Anterior cingulate cortex (tissue), 58 donors: ENCODE measurements around the gene SLC7A6OS.
A peak's percentile ranks its signal among the peaks of the same experiment; 100 is the strongest.

Experiments used
- DNase-seq, 58 donors: peaks; one replicate each; lab custom pipeline; 2025; lab: John Stamatoyannopoulos, UW

Gene SLC7A6OS

GRCh38 chr16:68345351-68345810 lies 34.6 kb upstream of the SLC7A6OS start:
- no peak for DNase-seq

- DNase-seq, result peak in 1 of 58 donors; percentile 15
Observed at GRCh38 chr16:68344252-68344651, 33.5 kb upstream of the SLC7A6OS start.

- DNase-seq, result no peak
Observed at GRCh38 chr16:68343137-68343536, 32.4 kb upstream of the SLC7A6OS start.

GRCh38 chr16:68342620-68343019 lies 31.9 kb upstream of the SLC7A6OS start:
- no peak for DNase-seq

GRCh38 chr16:68339214-68339613 lies 28.5 kb upstream of the SLC7A6OS start:
- no peak for DNase-seq

- no peak for DNase-seq
Observed at GRCh38 chr16:68338326-68339119, 27.8 kb upstream of the SLC7A6OS start.

GRCh38 chr16:68335175-68335574 lies 24.4 kb upstream of the SLC7A6OS start:
- no peak for DNase-seq

GRCh38 chr16:68332411-68333121 lies 21.8 kb upstream of the SLC7A6OS start:
- peak in 16 of 58 donors; percentile 4 to 61 (median 26) for DNase-seq

GRCh38 chr16:68331879-68332410 lies 21.2 kb upstream of the SLC7A6OS start:
- no peak for DNase-seq

- DNase-seq, result no peak
Observed at GRCh38 chr16:68328860-68329390, 18.2 kb upstream of the SLC7A6OS start.

GRCh38 chr16:68328151-68328859 lies 17.6 kb upstream of the SLC7A6OS start:
- peak in 56 of 58 donors; percentile 3 to 86 (median 57) for DNase-seq

GRCh38 chr16:68324780-68325357 lies 14.1 kb upstream of the SLC7A6OS start:
- DNase-seq, result no peak

- DNase-seq, result no peak
Observed at GRCh38 chr16:68324336-68324735, 13.6 kb upstream of the SLC7A6OS start.

- DNase-seq, result no peak
Observed at GRCh38 chr16:68319185-68319908, 8.6 kb upstream of the SLC7A6OS start.

GRCh38 chr16:68313116-68313515 lies 2.4 kb upstream of the SLC7A6OS start:
- no peak for DNase-seq

GRCh38 chr16:68310437-68310773 lies 341 bp downstream of the SLC7A6OS start:
- peak in 5 of 58 donors; percentile 49 to 62 (median 55) for DNase-seq

- DNase-seq, result no peak
Observed at GRCh38 chr16:68309799-68310198, 947 bp downstream of the SLC7A6OS start.

- DNase-seq, result no peak
Observed at GRCh38 chr16:68306633-68307032, 4.1 kb downstream of the SLC7A6OS start.

GRCh38 chr16:68300734-68301459 lies 9.8 kb downstream of the SLC7A6OS start:
- no peak for DNase-seq
